ENCODE data around the gene RGS9BP.

RGS9BP gene

DNA sequence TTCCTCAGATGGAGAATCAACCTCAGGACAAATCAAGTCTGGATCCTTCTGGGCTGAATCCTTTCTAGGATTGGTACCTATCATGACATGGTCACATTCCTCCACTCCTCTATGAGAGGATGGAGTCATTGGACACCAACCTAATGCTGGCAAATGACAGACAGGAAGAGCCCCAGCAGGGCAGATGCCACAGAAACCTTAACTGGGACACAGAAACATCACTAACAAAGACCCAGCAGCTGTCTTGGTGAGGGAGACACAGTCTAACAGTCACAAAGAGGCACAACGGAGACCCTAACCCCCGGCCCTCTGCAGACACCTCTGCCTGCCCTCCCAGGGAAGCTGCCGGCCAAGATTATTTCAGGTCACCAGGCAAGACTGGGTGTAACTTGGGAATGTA is 2.8 kb upstream of the RGS9BP start:
- no peaks in the 10 kb centered on the region; the same call in 1 of the 2 replicates for H3K9me3 ChIP-seq (ENCODE audit: insufficient read depth, low read depth, low read length)
- no peaks in the 10 kb centered on the region for H3K36me3 ChIP-seq (ENCODE audit: insufficient read depth, low read depth, low read length)
- H3K27me3 ChIP-seq (ENCODE audit: insufficient read depth, low read length) = peaks cover 35% of the 10 kb centered on the region
- no peak overlapping the region for H3K9ac ChIP-seq (ENCODE audit: low read depth, low read length)
- no peak overlapping the region for H3K4me3 ChIP-seq (ENCODE audit: low read length)
- peaks cover 6% of the 10 kb centered on the region; the same call in 1 of the 2 replicates for H3K4me1 ChIP-seq (ENCODE audit: insufficient read depth, low read length)
- H3K27ac ChIP-seq (ENCODE audit: low read length) = no peak overlapping the region

DNA sequence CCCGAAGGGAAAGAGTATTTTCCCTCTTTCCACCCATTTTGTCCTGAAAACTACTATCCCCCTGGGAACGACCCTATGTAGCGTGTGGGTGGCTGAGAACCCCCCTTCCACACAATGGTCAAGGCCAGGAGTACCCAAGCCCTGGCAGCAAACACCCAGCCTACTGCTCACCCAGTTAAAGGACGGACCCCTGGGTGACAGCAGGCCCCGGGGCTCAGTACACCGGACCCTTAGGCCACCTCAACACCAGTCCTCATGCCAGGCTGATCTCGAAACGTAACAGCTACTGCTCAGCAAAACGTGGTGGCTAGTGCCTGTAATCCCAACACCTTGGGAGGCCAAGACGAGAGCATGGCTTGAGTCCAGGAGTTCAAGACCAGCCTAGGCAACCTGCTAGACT is 2.1 kb upstream of the RGS9BP start:
- H3K27ac ChIP-seq (ENCODE audit: low read length) = no peak overlapping the region
- H3K9ac ChIP-seq (ENCODE audit: low read depth, low read length) = no peak overlapping the region
- peak overlapping the region; percentile 87 for H3K4me3 ChIP-seq (ENCODE audit: low read length)

DNA sequence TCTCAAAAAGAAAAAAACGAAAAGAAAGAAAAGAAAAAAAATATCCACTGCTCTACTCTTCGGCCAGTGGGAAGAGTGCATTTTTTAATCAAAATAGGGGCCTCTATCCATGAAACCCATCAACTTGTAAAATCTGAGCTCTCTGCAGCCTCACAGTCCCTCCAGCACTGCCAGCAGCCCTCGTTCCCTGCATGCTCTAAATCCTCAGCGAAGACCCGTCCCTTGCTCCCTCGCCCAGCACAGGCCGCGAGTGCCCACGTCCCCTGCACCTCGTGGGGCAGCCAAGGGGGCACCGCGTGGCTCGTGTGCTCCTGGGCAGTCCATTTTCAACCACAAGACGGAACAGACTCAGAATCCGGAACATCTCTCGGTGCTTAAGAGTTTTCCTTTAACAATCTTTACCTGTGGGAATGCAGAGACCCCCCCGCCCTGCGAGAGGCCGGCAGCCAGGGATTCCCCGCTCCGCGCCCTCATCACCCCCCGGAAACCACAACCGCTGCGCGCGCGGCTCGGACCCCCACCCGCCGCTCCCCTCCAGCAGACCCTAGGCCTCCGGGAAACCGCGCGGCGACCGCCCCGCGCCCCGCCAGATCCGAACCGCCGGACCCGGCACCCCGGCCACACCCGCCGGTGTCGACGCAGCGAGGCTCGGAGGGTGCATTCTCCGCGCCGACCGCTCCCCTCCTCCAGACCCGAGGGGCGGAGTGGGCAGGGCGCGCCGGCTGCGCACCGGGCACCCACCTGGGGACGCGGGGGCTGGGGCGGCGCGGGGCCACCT is 1.3 kb upstream of the RGS9BP start:
- H3K27me3 ChIP-seq (ENCODE audit: insufficient read depth, low read length) = peaks cover 50% of the 10 kb centered on the region
- H3K4me1 ChIP-seq (ENCODE audit: insufficient read depth, low read length) = peaks cover 6% of the 10 kb centered on the region; the same call in 1 of the 2 replicates
- no peaks in the 10 kb centered on the region; the same call in 1 of the 2 replicates for H3K9me3 ChIP-seq (ENCODE audit: insufficient read depth, low read depth, low read length)
- H3K4me3 ChIP-seq (ENCODE audit: low read length) = peak overlapping the region; percentile 87
- no peak overlapping the region for H3K27ac ChIP-seq (ENCODE audit: low read length)
- peak overlapping the region; percentile 63 for H3K9ac ChIP-seq (ENCODE audit: low read depth, low read length)
- H3K36me3 ChIP-seq (ENCODE audit: insufficient read depth, low read depth, low read length) = no peaks in the 10 kb centered on the region

More for the DNA sequence above, 2.1 kb upstream of the RGS9BP start:
- Histone ChIP-seq H3K27me3 (ENCODE audit: insufficient read depth, low read length) (peaks cover 43% of the 10 kb centered on the region), H3K9me3 (ENCODE audit: insufficient read depth, low read depth, low read length) (no peaks in the 10 kb centered on the region; the same call in 1 of the 2 replicates), H3K36me3 (ENCODE audit: insufficient read depth, low read depth, low read length) (no peaks in the 10 kb centered on the region), H3K4me1 (ENCODE audit: insufficient read depth, low read length) (peaks cover 6% of the 10 kb centered on the region; the same call in 1 of the 2 replicates)

DNA sequence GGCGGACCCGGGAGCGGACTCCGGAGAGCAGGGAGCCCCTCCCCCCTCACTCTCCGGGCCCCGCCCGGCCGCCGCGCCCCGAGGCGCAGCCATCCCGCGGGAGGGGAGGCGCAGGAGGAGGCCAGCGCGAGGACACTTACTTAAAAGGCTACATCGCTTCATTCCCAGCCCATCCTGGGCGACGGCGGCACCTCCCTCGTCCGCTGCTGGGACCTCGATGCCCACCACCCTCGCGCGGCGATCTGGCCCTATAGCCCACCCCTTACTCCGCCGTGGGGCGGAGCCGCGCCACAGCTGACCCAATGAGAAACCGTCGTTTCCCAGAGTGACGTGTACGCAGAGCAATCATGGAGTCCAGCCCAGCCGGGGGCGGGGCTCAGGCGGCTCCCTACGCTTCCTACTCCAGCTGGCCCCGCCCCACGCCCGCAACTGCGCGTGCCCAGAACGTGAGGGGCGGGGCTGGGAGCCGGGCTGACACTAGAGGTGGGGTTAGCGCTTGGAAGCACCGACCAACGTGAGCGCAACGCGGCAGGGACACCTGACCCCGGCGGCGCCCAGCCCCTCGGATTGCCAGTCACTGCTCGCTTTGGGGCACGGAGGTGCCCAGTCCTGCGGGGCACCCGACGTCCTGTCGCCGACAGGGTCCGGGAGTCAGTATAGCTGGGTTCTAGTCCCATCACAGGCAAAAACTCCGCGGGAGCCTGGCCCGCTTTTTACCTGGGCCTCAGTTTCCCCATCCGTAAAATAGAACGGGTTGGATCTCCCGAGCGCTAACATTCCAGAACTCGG is 523 bp upstream of the RGS9BP start, which contains the start of gene ANKRD27:
TSS of gene ANKRD27 (minus strand) at position 250 of the 789 bp plus-strand sequence. CDS start 16,165 bp downstream, outside the sequence.
- H3K27ac ChIP-seq (ENCODE audit: low read length) = no peak within 1 kb of the TSS
- no peaks in the 10 kb centered on the region; the same call in 1 of the 2 replicates for H3K9me3 ChIP-seq (ENCODE audit: insufficient read depth, low read depth, low read length)
- peaks cover 53% of the 10 kb centered on the region for H3K27me3 ChIP-seq (ENCODE audit: insufficient read depth, low read length)
- H3K4me1 ChIP-seq (ENCODE audit: insufficient read depth, low read length) = peaks cover 6% of the 10 kb centered on the region; the same call in 1 of the 2 replicates
- H3K4me3 ChIP-seq (ENCODE audit: low read length) = peak within 1 kb of the TSS; percentile 87
- peak within 1 kb of the TSS; percentile 63 for H3K9ac ChIP-seq (ENCODE audit: low read depth, low read length)
- no peaks in the 10 kb centered on the region for H3K36me3 ChIP-seq (ENCODE audit: insufficient read depth, low read depth, low read length)

DNA sequence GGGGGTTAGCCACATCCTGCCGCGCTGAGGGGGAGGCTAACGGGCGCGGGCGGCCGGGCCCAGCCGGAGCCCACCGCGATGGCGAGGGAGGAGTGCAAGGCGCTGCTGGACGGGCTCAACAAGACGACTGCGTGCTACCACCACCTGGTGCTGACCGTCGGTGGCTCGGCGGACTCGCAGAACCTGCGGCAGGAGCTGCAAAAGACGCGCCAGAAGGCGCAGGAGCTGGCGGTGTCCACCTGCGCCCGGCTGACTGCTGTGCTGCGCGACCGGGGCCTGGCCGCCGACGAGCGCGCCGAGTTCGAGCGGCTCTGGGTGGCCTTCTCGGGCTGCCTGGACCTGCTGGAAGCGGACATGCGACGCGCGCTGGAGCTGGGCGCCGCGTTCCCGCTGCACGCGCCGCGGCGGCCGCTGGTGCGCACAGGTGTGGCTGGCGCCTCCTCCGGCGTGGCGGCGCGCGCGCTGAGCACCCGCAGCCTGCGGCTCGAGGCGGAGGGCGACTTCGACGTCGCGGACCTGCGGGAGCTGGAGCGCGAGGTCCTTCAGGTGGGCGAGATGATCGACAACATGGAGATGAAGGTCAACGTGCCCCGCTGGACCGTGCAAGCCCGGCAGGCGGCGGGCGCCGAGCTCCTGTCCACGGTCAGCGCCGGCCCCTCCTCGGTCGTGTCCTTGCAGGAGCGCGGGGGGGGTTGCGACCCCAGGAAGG is 692 bp downstream of the RGS9BP start:
- H3K9ac ChIP-seq (ENCODE audit: low read depth, low read length) = no peak overlapping the region
- H3K36me3 ChIP-seq (ENCODE audit: insufficient read depth, low read depth, low read length) = no peaks in the 10 kb centered on the region
- peaks cover 6% of the 10 kb centered on the region; the same call in 1 of the 2 replicates for H3K4me1 ChIP-seq (ENCODE audit: insufficient read depth, low read length)
- H3K27ac ChIP-seq (ENCODE audit: low read length) = no peak overlapping the region
- no peaks in the 10 kb centered on the region; the same call in 1 of the 2 replicates for H3K9me3 ChIP-seq (ENCODE audit: insufficient read depth, low read depth, low read length)
- peak overlapping the region; percentile 80; the same call in 1 of the 2 replicates for H3K4me3 ChIP-seq (ENCODE audit: low read length)
- H3K27me3 ChIP-seq (ENCODE audit: insufficient read depth, low read length) = peaks cover 53% of the 10 kb centered on the region

DNA sequence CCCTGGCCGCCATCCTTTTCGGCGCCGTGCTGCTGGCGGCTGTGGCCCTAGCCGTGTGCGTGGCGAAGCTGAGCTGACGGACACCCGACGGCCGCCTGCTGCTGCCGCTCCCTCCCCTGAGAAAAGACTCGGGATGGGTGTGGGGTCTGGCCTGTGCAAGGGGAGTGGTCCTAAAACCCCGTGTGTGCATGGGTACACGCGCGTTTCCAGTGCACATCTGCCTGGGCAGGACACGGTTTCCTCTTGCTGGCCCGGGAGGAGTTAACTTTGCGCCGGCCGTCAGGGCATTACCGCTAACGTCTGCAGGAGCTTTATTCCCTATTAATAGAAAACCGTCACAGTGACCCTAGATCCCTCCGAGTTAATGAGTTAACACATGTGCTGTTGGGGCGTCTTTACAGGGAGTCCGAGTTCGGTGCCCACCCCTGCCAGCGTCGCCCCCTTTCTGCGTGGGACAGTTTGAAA is 1.3 kb downstream of the RGS9BP start:
- Histone ChIP-seq H3K27ac (ENCODE audit: low read length) (no peak overlapping the region), H3K9me3 (ENCODE audit: insufficient read depth, low read depth, low read length) (no peaks in the 10 kb centered on the region; the same call in 1 of the 2 replicates), H3K4me3 (ENCODE audit: low read length) (peak overlapping the region; percentile 80; the same call in 1 of the 2 replicates), H3K36me3 (ENCODE audit: insufficient read depth, low read depth, low read length) (no peaks in the 10 kb centered on the region), H3K4me1 (ENCODE audit: insufficient read depth, low read length) (peaks cover 6% of the 10 kb centered on the region; the same call in 1 of the 2 replicates), H3K27me3 (ENCODE audit: insufficient read depth, low read length) (peaks cover 53% of the 10 kb centered on the region), H3K9ac (ENCODE audit: low read depth, low read length) (no peak overlapping the region)

DNA sequence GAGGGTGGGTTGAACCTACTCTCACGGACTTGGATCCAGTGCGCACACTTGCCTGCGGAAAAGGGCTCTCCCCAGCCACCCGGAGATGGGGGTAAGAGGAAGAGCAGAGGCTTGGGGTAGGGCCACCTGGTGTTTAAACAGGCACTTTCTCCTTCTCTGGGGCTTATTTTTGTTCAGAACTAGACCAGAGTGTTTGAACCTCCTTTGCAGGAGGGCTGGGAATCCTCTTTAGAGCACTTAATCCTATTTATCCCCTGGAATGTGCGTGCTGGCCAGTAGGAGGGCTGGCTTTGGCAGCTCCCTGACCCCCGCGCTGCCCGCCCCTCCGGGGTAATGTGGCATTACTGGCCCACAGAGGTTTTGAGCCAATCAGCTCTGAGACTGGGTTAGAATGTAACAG is 2.0 kb downstream of the RGS9BP start:
- H3K36me3 ChIP-seq (ENCODE audit: insufficient read depth, low read depth, low read length) = no peaks in the 10 kb centered on the region
- H3K27ac ChIP-seq (ENCODE audit: low read length) = no peak overlapping the region
- H3K4me3 ChIP-seq (ENCODE audit: low read length) = peak overlapping the region; percentile 33; the same call in 1 of the 2 replicates
- H3K27me3 ChIP-seq (ENCODE audit: insufficient read depth, low read length) = peaks cover 53% of the 10 kb centered on the region
- no peaks in the 10 kb centered on the region; the same call in 1 of the 2 replicates for H3K9me3 ChIP-seq (ENCODE audit: insufficient read depth, low read depth, low read length)
- H3K9ac ChIP-seq (ENCODE audit: low read depth, low read length) = no peak overlapping the region
- peaks cover 6% of the 10 kb centered on the region; the same call in 1 of the 2 replicates for H3K4me1 ChIP-seq (ENCODE audit: insufficient read depth, low read length)

DNA sequence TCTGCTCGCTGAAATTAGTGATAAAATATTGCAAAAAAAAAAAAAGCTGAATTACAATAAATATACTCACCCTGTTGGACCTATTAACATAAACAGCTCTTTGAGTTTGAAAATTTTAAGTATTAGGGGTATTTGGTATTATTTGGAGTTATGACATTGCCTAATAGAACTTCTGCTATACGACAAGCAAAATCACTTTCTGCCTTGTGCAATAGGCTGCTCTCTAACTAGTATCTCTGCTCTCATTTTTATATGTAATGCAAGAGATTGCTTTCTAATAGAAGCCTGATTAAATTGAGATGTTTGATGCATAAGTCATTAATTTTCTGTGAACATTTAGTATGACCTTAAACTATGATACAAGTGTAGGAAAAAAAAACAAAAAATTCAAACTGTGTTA is 5.3 kb downstream of the RGS9BP start:
- Histone ChIP-seq H3K9me3 (ENCODE audit: insufficient read depth, low read depth, low read length) (no peaks in the 10 kb centered on the region; the same call in 1 of the 2 replicates), H3K36me3 (ENCODE audit: insufficient read depth, low read depth, low read length) (no peaks in the 10 kb centered on the region), H3K4me1 (ENCODE audit: insufficient read depth, low read length) (peaks cover 6% of the 10 kb centered on the region; the same call in 1 of the 2 replicates), H3K27ac (ENCODE audit: low read length) (no peak overlapping the region), H3K9ac (ENCODE audit: low read depth, low read length) (no peak overlapping the region), H3K4me3 (ENCODE audit: low read length) (no peak overlapping the region), H3K27me3 (ENCODE audit: insufficient read depth, low read length) (peaks cover 36% of the 10 kb centered on the region)

DNA sequence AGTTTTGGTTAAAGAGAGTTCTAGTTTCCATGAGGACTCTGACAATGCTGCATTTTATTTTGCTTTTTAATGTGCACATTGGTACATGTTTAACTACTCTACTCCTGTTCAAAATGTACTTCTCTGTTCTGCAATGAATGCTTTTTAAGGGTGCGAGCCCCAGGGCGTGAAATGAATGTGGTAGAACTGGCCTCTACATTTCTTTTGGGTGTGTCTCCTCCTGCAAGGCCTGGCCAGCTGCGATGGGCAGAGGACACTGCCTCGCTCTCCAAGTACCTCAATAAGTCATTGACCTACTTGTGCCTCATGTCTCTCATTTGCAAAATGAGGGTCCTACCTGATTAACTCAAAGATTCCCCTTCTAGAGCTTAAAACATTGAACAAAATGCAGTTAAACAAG is 6.7 kb downstream of the RGS9BP start:
- no peaks in the 10 kb centered on the region for H3K9me3 ChIP-seq (ENCODE audit: insufficient read depth, low read depth, low read length)
- H3K36me3 ChIP-seq (ENCODE audit: insufficient read depth, low read depth, low read length) = no peaks in the 10 kb centered on the region
- H3K27me3 ChIP-seq (ENCODE audit: insufficient read depth, low read length) = peaks cover 23% of the 10 kb centered on the region
- no peak overlapping the region for H3K9ac ChIP-seq (ENCODE audit: low read depth, low read length)
- H3K27ac ChIP-seq (ENCODE audit: low read length) = no peak overlapping the region
- no peak overlapping the region for H3K4me3 ChIP-seq (ENCODE audit: low read length)
- peaks cover 5% of the 10 kb centered on the region; the same call in 1 of the 2 replicates for H3K4me1 ChIP-seq (ENCODE audit: insufficient read depth, low read length)

DNA sequence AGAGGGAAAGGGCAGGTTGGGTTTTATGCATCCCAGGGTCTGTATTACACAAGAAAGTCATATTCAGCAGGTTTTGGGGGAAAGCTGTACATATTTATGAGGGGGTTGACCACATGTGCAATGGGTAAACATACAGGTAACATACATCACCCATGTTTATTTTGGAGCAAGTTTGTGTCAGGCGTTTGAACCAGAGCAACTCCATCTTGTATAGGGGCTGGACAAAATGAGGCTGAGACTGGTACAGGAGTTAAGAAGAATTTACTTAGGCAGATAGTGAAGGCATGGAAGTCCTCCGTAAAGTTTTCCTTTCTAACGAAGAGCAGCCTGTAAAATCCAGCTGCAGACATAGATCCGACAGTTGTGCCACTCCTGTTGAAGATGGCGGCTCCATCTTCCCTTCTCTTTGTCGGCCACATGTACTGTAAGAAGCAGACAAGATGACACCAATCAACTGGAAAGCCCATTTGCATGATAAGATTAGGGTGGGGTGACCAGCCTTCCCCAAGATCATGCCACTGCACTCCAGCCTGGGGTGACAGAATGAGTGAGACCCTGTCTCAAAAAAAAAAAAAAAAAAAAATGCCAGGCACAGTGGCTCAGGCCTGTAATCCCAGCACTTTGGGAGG is 11.3 kb downstream of the RGS9BP start:
- peaks cover 12% of the 10 kb centered on the region for H3K27me3 ChIP-seq (ENCODE audit: insufficient read depth, low read length)
- no peak overlapping the region for H3K27ac ChIP-seq (ENCODE audit: low read length)
- H3K4me3 ChIP-seq (ENCODE audit: low read length) = no peak overlapping the region
- H3K9me3 ChIP-seq (ENCODE audit: insufficient read depth, low read depth, low read length) = no peaks in the 10 kb centered on the region
- no peaks in the 10 kb centered on the region for H3K4me1 ChIP-seq (ENCODE audit: insufficient read depth, low read length)
- H3K9ac ChIP-seq (ENCODE audit: low read depth, low read length) = no peak overlapping the region
- H3K36me3 ChIP-seq (ENCODE audit: insufficient read depth, low read depth, low read length) = no peaks in the 10 kb centered on the region

All from iPS-20b (cell line).